NCI-H1417 (cell line): ENCODE measurements around the gene RHD.
"Not testable (repeated sequence)": the region's sequence is repeated elsewhere in the genome, so short reads cannot be mapped to it uniquely, and the experiment has no call there.

ENCODE experiments used
- DNase-seq, 3 experiments: peaks; one replicate each; lab custom pipeline; 2025; lab: John Stamatoyannopoulos, UW

The RHD gene

GRCh38 chr1:25308168-25308567 lies 35.9 kb downstream of the RHD start:
- not testable (repeated sequence) for DNase-seq

DNA sequence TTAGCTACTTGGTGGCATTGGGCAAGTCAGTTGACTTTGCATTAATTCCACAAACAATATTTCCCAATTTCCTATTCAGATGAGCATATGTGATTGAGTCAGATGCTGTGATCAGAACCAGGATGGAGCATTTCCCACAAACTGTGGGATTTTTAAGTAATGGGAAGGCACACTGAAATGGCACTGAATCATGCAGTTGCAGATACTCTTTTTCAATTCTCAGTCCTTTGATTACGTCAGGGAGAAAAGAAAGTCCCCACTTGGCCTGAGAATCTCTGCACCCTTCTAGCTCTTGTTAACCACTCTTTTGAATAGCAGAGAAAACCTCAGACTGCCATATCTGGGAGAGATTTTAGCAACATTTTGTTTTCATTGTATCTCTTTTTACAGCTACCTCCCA lies 36.8 kb downstream of the RHD start:
- DNase-seq = not testable (repeated sequence)

GRCh38 chr1:25309486-25309885 lies 37.2 kb downstream of the RHD start:
- not testable (repeated sequence) for DNase-seq

- DNase-seq = not testable (repeated sequence)
Measured at GRCh38 chr1:25312806-25313470, 40.6 kb downstream of the RHD start.

- DNase-seq = not testable (repeated sequence)
Measured at GRCh38 chr1:25320314-25320938, 48.1 kb downstream of the RHD start.

- not testable (repeated sequence) for DNase-seq
Measured at GRCh38 chr1:25322127-25322526, 49.8 kb downstream of the RHD start.

- DNase-seq = not testable (repeated sequence)
Measured at GRCh38 chr1:25324407-25324806, 52.1 kb downstream of the RHD start.

DNA sequence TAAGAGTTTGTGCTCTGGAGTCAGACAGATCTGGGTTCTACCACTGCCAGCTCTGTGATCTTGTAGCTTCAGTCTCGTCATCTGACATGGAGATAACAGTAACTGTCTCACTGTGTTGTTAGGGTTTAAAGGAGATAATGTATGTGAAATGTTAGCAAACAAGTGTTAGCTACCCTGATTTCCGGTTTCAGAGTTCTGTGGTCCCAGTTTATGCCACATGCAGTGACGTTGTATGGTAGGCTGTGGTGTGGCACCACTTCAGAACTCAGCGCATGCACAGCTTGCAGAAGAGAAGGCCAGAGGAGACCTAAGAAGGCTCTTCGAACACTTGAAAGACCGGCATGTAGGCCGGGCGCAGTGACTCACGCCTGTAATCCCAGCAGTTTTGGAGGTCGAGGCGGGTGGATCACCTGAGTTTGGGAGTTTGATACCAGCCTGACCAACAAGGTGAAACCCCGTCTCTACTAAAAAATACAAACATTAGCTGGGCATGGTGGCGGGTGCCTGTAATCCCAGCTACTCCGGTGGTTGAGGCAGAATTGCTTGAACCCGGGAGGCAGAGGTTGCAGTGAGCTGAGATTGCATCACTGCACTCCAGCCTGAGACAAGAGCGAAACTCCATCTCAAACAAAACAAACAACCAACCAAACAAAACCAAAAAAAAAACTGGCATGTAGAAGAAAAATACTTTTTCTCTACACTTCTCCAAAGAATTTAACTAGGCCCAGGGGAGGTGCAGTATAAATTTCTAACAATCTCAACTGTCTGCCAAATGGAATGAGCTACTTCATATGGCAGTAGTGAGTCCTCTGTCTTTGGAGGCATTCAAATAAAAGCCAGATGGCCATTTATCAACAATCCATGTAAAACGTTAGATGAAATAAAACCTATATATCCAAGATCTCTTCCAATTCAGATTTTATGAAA lies 55.8 kb downstream of the RHD start:
- DNase-seq = not testable (repeated sequence)

GRCh38 chr1:25328791-25329185 lies 56.5 kb downstream of the RHD start:
- DNase-seq = not testable (repeated sequence)

GRCh38 chr1:25329336-25329735 lies 57.0 kb downstream of the RHD start:
- DNase-seq = not testable (repeated sequence)

- peak in 1 of 3 experiments; percentile 15 for DNase-seq
Measured at GRCh38 chr1:25329950-25330349, 57.6 kb downstream of the RHD start.

- DNase-seq = peak in 2 of 3 experiments; percentile 49 to 51
Measured at GRCh38 chr1:25336922-25337354, 64.6 kb downstream of the RHD start.

- DNase-seq = not testable (repeated sequence)
Measured at GRCh38 chr1:25337483-25338187, 65.3 kb downstream of the RHD start.

GRCh38 chr1:25338188-25338981 lies 66.1 kb downstream of the RHD start, which contains the start of gene TMEM50A:
TSS of gene TMEM50A (plus strand) at chr1:25338334. CDS start at chr1:25340487, 2,153 bp downstream.
- DNase-seq = peak; percentile 76 to 94 (median 91)

- DNase-seq = no peak
Measured at GRCh38 chr1:25338986-25339385, 66.7 kb downstream of the RHD start.

DNA sequence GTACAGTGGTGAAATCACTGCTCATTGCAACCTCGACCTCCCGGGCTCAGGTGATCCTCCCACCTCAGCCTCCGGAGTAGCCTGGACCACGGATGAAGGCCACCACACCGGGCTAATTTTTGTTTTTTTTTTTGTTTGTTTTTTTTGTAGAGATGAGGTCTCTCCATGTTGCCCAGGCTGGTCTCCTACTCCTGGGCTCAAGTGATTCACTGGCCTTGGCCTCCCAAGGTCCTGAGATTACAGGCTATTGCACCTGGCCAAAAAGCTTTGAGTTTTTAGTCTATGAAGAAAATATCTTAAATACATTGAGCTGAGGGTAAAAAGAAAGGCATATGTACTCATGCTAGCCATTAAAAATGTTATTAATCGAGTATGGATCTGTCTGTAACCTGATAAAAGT lies 69.4 kb downstream of the RHD start:
- no peak for DNase-seq

DNA sequence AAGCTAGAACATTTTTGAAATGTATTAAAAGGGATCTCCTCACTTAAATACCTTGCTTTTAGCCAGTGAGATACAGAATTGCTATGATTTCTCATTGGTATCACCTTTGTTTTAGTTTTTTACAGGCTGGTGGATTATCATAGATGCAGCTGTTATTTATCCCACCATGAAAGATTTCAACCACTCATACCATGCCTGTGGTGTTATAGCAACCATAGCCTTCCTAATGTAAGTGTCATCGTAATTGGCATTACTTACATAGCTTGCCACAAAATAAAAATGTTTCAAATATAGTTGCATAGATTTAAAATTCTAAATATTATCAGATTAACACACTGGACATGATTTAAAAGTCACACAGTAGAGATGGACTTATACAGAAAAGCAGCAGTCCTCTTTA lies 70.5 kb downstream of the RHD start:
- DNase-seq = no peak

GRCh38 chr1:25343872-25344271 lies 71.6 kb downstream of the RHD start:
- DNase-seq = no peak

DNA sequence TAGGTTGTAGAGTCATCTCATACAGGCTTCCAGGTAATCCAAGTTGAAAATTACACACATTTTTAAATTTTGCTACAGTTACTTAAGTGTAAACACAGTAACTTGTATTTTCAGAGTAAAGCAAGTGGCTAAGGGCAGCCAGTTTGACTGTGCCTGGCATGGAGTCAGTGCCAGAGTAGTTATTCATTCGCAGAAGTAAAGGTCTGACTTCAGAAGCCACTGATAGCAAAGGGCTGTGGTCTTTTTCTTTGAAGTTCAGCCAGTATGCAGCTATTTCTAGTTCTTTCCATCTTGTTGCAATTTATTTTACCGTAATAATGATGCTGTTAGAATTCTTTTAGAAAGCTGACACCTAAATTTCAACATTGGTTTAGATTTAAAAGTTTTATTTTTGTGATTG lies 75.2 kb downstream of the RHD start:
- no peak for DNase-seq

DNA sequence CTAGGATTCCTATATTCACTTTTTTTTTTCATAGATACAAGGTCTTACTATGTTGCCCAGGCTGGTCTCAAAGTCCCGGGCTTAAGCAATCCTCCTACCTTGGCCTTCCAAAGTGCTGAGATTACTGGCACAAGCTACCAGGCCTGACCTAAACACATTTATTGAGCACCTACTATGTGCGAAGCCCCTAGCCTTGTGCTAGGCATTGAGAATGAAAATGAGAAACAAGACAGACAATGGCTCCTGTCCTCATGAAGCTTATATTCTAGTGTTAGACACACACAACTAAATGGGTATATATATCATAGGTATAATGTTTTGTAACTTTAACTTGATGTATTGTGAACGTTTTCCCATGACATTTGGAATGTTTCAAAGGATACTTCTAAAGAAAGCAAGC lies 77.3 kb downstream of the RHD start:
- DNase-seq = no peak

DNA sequence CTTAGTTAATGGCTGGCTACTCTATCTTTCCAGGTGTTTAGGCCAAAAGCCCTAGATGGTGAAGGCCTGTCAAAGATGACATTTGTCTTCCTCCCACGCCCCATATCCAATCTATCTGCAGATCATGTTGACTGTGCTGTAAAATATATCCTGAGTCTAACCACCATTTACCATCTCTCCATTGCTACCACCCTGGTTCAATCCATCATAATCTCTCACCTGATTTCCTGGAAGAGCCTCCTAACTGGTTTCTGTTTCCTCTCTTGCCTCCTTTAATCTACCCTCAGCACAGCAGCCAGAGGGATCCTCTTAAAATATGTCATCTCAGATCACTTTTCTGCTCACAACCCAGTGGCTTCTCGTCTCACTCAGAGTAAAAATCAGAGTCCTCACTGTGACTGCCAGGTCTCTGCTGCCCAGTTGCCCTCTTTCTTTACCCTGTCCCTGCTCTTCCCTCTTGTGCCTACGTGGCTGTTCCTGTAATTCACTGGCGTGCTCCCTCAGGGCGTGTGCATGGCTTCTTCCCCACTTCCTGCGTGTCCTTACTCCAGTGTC lies 83.6 kb downstream of the RHD start:
- DNase-seq = no peak
